ENCODE measurements around the gene NR1D2.

Gene NR1D2

GRCh38 chr3:23960649-23961048 lies 15.6 kb downstream of the NR1D2 start:
- TF ChIP-seq POLR2A (IDR thresholded peaks at IDR 0.05; ENCODE audit: low read depth, low read length), result no peak
- no peak for TF ChIP-seq POLR2AphosphoS5 (IDR thresholded peaks at IDR 0.05; ENCODE audit: low read depth, low read length)
- no peak for TF ChIP-seq SPI1 (IDR thresholded peaks at IDR 0.05; ENCODE audit: low read depth, low read length)
- TF ChIP-seq TAF1 (IDR thresholded peaks at IDR 0.05; ENCODE audit: low read depth, low read length), result no peak
- no peak for TF ChIP-seq POU2F2 (IDR thresholded peaks at IDR 0.05; ENCODE audit: low read depth, low read length)
- no peak for TF ChIP-seq PAX5 (IDR thresholded peaks at IDR 0.05; ENCODE audit: insufficient read depth, low read length, severe bottlenecking)
- DNase-seq (ENCODE audit: insufficient read length, low spot score) (no peak), FAIRE-seq (no peak)

DNA sequence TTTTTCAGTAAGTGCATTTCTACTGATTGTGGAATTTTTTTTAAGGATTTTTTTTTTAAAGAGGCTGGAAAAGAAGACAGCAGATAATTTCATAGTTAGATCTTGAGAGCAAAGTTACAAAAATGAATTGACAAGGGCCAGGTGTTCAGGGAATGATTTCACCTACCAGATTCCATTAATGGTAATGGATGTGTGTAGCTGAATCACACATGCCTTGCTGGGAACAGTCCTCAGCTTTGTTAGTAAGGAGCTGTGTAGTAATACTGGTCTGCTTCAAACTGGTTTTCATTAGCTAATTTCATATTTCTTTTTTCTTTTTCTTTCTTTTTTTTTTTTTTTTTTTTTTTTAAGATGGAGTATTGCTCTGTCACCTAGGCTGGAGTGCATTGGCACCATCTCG lies 16.0 kb downstream of the NR1D2 start:
- TF ChIP-seq POU2F2 (IDR thresholded peaks at IDR 0.05; ENCODE audit: low read depth, low read length), result no peak
- no peak for TF ChIP-seq PAX5 (IDR thresholded peaks at IDR 0.05; ENCODE audit: insufficient read depth, low read length, severe bottlenecking)
- no peak for TF ChIP-seq TAF1 (IDR thresholded peaks at IDR 0.05; ENCODE audit: low read depth, low read length)
- no peak for TF ChIP-seq POLR2A (IDR thresholded peaks at IDR 0.05; ENCODE audit: low read depth, low read length)
- no peak for TF ChIP-seq SPI1 (IDR thresholded peaks at IDR 0.05; ENCODE audit: low read depth, low read length)
- no peak for TF ChIP-seq POLR2AphosphoS5 (IDR thresholded peaks at IDR 0.05; ENCODE audit: low read depth, low read length)
- no peak for DNase-seq (ENCODE audit: insufficient read length, low spot score)
- no peak for FAIRE-seq

- no peak for FAIRE-seq
- TF ChIP-seq PAX5 (IDR thresholded peaks at IDR 0.05; ENCODE audit: insufficient read depth, low read length, severe bottlenecking), result no peak
- no peak for TF ChIP-seq POU2F2 (IDR thresholded peaks at IDR 0.05; ENCODE audit: low read depth, low read length)
- TF ChIP-seq POLR2AphosphoS5 (IDR thresholded peaks at IDR 0.05; ENCODE audit: low read depth, low read length), result no peak
- TF ChIP-seq TAF1 (IDR thresholded peaks at IDR 0.05; ENCODE audit: low read depth, low read length), result no peak
- no peak for TF ChIP-seq POLR2A (IDR thresholded peaks at IDR 0.05; ENCODE audit: low read depth, low read length)
- no peak for TF ChIP-seq SPI1 (IDR thresholded peaks at IDR 0.05; ENCODE audit: low read depth, low read length)
These were observed 16.8 kb downstream of the NR1D2 start for GRCh38 chr3:23961913-23962312.

GRCh38 chr3:23964537-23965235 lies 19.6 kb downstream of the NR1D2 start:
- DNase-seq (ENCODE audit: insufficient read length, low spot score) (no peak), FAIRE-seq (no peak)
- TF ChIP-seq PAX5 (IDR thresholded peaks at IDR 0.05; ENCODE audit: insufficient read depth, low read length, severe bottlenecking), result no peak

More at GRCh38 chr3:23961913-23962312, 16.8 kb downstream of the NR1D2 start:
- no peak for DNase-seq (ENCODE audit: insufficient read length, low spot score)

GRCh38 chr3:23966328-23966727 lies 21.2 kb downstream of the NR1D2 start:
- DNase-seq (ENCODE audit: insufficient read length, low spot score), result no peak
- no peak for FAIRE-seq
- TF ChIP-seq POLR2AphosphoS5 (IDR thresholded peaks at IDR 0.05; ENCODE audit: low read depth, low read length) (no peak), POLR2A (IDR thresholded peaks at IDR 0.05; ENCODE audit: low read depth, low read length) (no peak), TAF1 (IDR thresholded peaks at IDR 0.05; ENCODE audit: low read depth, low read length) (no peak), SPI1 (IDR thresholded peaks at IDR 0.05; ENCODE audit: low read depth, low read length) (no peak), POU2F2 (IDR thresholded peaks at IDR 0.05; ENCODE audit: low read depth, low read length) (no peak), PAX5 (IDR thresholded peaks at IDR 0.05; ENCODE audit: insufficient read depth, low read length, severe bottlenecking) (no peak)

DNA sequence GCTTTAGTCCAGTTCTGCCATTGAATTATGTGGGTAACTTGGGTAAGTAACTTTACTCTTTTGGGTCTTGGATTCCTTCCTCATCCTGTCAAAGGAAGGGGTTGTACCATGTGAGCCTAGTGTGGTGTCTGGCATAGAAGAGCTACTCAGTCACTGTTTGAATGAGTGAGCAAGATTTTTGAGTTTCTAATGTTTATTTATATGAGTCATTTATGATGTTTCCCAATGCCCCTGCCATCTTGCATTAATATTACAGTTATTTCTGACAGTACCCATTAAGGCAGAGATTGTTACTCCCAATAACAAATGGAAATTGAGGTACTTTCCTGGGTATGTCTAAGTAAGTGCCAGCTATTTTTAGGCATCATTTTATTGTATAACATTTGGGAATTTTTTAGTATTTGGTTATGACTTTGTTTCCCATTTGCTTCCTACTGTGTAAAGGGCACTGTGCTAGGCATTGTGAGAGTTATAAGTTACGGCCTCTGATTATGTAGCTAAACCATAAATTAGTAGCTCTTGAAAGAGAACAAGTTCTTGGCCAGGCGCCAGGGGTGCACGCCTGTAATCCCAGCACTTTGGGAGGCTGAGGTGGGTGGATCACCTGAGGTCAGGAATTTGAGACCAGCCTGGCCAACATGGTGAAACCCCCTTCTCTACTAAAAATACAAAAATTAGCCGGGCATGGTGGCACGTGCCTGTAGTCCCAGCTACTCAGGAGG lies 23.5 kb downstream of the NR1D2 start:
- TF ChIP-seq POU2F2 (IDR thresholded peaks at IDR 0.05; ENCODE audit: low read depth, low read length) (no peak), SPI1 (IDR thresholded peaks at IDR 0.05; ENCODE audit: low read depth, low read length) (no peak), PAX5 (IDR thresholded peaks at IDR 0.05; ENCODE audit: insufficient read depth, low read length, severe bottlenecking) (no peak), TAF1 (IDR thresholded peaks at IDR 0.05; ENCODE audit: low read depth, low read length) (no peak), POLR2A (IDR thresholded peaks at IDR 0.05; ENCODE audit: low read depth, low read length) (no peak), POLR2AphosphoS5 (IDR thresholded peaks at IDR 0.05; ENCODE audit: low read depth, low read length) (no peak)
- FAIRE-seq (no peak), DNase-seq (ENCODE audit: insufficient read length, low spot score) (no peak)

- no peak for DNase-seq (ENCODE audit: insufficient read length, low spot score)
- FAIRE-seq, result no peak
These were observed 24.3 kb downstream of the NR1D2 start for GRCh38 chr3:23969393-23969792.

DNA sequence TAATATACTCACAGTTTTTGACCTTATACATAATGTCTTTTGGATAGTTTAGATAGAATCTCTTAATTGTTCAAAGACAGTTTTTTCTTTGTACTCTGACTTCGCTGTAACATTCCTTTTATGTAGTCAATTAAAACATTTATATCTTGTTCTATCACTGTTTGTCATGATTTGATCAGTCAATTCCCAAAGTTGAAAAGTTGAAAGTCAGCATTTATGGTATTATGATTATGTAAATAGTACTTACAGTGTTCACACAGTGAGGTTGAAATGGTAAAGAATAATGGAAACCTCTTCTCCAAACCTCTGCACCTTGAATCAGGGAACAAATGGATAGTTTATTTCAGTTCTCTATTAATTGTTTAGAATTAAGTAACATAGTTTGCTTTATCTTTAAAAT lies 26.6 kb downstream of the NR1D2 start:
- DNase-seq (ENCODE audit: insufficient read length, low spot score), result no peak
- FAIRE-seq, result no peak
- TF ChIP-seq PAX5 (IDR thresholded peaks at IDR 0.05; ENCODE audit: insufficient read depth, low read length, severe bottlenecking), result no peak
- no peak for TF ChIP-seq SPI1 (IDR thresholded peaks at IDR 0.05; ENCODE audit: low read depth, low read length)
- TF ChIP-seq POLR2AphosphoS5 (IDR thresholded peaks at IDR 0.05; ENCODE audit: low read depth, low read length), result no peak
- TF ChIP-seq POU2F2 (IDR thresholded peaks at IDR 0.05; ENCODE audit: low read depth, low read length), result no peak
- TF ChIP-seq TAF1 (IDR thresholded peaks at IDR 0.05; ENCODE audit: low read depth, low read length), result no peak
- no peak for TF ChIP-seq POLR2A (IDR thresholded peaks at IDR 0.05; ENCODE audit: low read depth, low read length)

More at GRCh38 chr3:23969393-23969792, 24.3 kb downstream of the NR1D2 start:
- TF ChIP-seq POU2F2 (IDR thresholded peaks at IDR 0.05; ENCODE audit: low read depth, low read length), result no peak

DNA sequence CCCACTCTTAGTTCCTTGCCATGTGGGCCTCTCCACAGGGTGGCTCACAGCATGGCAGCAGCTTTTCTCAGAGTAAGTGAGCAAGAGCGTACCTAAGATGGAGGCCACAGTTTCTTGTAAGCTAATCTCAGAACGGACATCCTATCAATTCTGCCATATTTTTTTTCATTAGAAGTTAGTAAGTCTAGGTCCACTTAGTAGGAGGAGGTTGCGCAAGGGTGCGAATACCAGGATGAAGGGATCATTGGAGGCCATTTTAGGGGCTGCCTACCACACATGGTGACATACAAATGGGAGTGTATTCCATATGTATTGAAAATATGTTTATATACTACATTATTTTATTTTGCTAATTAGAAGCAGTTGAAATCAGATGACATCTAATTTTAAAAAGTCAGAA lies 31.5 kb downstream of the NR1D2 start:
- FAIRE-seq (no peak), DNase-seq (ENCODE audit: insufficient read length, low spot score) (no peak)
- TF ChIP-seq POLR2AphosphoS5 (IDR thresholded peaks at IDR 0.05; ENCODE audit: low read depth, low read length) (no peak), POU2F2 (IDR thresholded peaks at IDR 0.05; ENCODE audit: low read depth, low read length) (no peak), PAX5 (IDR thresholded peaks at IDR 0.05; ENCODE audit: insufficient read depth, low read length, severe bottlenecking) (no peak), POLR2A (IDR thresholded peaks at IDR 0.05; ENCODE audit: low read depth, low read length) (no peak), TAF1 (IDR thresholded peaks at IDR 0.05; ENCODE audit: low read depth, low read length) (no peak), SPI1 (IDR thresholded peaks at IDR 0.05; ENCODE audit: low read depth, low read length) (no peak)

- no peak for DNase-seq (ENCODE audit: insufficient read length, low spot score)
- TF ChIP-seq SPI1 (IDR thresholded peaks at IDR 0.05; ENCODE audit: low read depth, low read length) (no peak), POLR2AphosphoS5 (IDR thresholded peaks at IDR 0.05; ENCODE audit: low read depth, low read length) (no peak), POU2F2 (IDR thresholded peaks at IDR 0.05; ENCODE audit: low read depth, low read length) (no peak), TAF1 (IDR thresholded peaks at IDR 0.05; ENCODE audit: low read depth, low read length) (no peak), PAX5 (IDR thresholded peaks at IDR 0.05; ENCODE audit: insufficient read depth, low read length, severe bottlenecking) (no peak), POLR2A (IDR thresholded peaks at IDR 0.05; ENCODE audit: low read depth, low read length) (no peak)
- FAIRE-seq, result no peak
These were observed 34.5 kb downstream of the NR1D2 start for GRCh38 chr3:23979569-23979968.

Data from GM12891 (cell line).